GM23338 (cell line): ENCODE results near the gene AXIN1. TPM values are rescaled to one million over a fixed set of nuclear protein-coding genes. Genes with fewer than 3 reads are reported as not detected.

Experiments used
- ATAC-seq: fragments of 200-7000 bp; cut with Tn5 transposase; 3 replicates; pipeline ENCODE4 v1.9.1; 2020
- DNase-seq: peaks from one replicate; pipeline ENCODE4 v3.0.0-alpha.2; 2015; ENCODE audit warnings: low spot score
- H2AFZ ChIP-seq: fragments of 200-600 bp; sonication (generic); 2 replicates; pipeline ENCODE4 v1.8.0; 2016; ENCODE audit warnings: antibody characterized with exemption, mild to moderate bottlenecking, moderate library complexity
- H3F3A ChIP-seq: fragments of 200-600 bp; sonication (generic); replicated peaks from 2 replicates; pipeline ENCODE4 v1.8.0; 2017; ENCODE audit warnings: antibody characterized with exemption, mixed run types, low read depth
- H3K27ac ChIP-seq: fragments of 200-600 bp; sonication (generic); 2 replicates; pipeline ENCODE4 v1.6.1; 2016; ENCODE audit warnings: low read depth
- H3K27me3 ChIP-seq: fragments of 200-600 bp; sonication (generic); 2 replicates; pipeline ENCODE4 v1.8.0; 2016; ENCODE audit warnings: mild to moderate bottlenecking, mixed run types, moderate library complexity; ENCODE audit not compliant: insufficient read depth
- H3K36me3 ChIP-seq: fragments of 200-600 bp; sonication (generic); 2 replicates; pipeline ENCODE4 v1.8.0; 2016; ENCODE audit warnings: mild to moderate bottlenecking; ENCODE audit not compliant: insufficient read depth
- H3K4me1 ChIP-seq: fragments of 200-600 bp; sonication (generic); 2 replicates; pipeline ENCODE4 v1.8.0; 2016; ENCODE audit warnings: mild to moderate bottlenecking, moderate library complexity; ENCODE audit not compliant: insufficient read depth
- H3K4me2 ChIP-seq: fragments of 200-600 bp; sonication (generic); 2 replicates; pipeline ENCODE4 v1.7.1; 2017; ENCODE audit warnings: mixed run types
- H3K4me3 ChIP-seq: fragments of 200-600 bp; sonication (generic); 2 replicates; pipeline ENCODE4 v1.6.1; 2016; ENCODE audit warnings: mixed run types
- H3K79me2 ChIP-seq: fragments of 200-600 bp; sonication (generic); replicated peaks from 2 replicates; pipeline ENCODE4 v1.8.0; 2017; ENCODE audit warnings: mild to moderate bottlenecking; ENCODE audit not compliant: insufficient read depth
- H3K9me2 ChIP-seq: fragments of 200-600 bp; sonication (generic); 2 replicates; pipeline ENCODE4 v1.8.0; 2017; ENCODE audit not compliant: insufficient read depth
- H4K20me1 ChIP-seq: fragments of 200-600 bp; sonication (generic); replicated peaks from 2 replicates; pipeline ENCODE4 v1.8.0; 2017; ENCODE audit warnings: mild to moderate bottlenecking; ENCODE audit not compliant: insufficient read depth
- H3K27ac Mint-ChIP-seq: 2 replicates; pipeline ENCODE4 v1.8.0; 2020; ENCODE audit warnings: inconsistent platforms, mild to moderate bottlenecking, moderate library complexity, mixed read lengths
- H3K27me3 Mint-ChIP-seq: 3 replicates; pipeline ENCODE4 v1.8.0; 2022; ENCODE audit warnings: low read depth, mild to moderate bottlenecking, moderate library complexity, mixed read lengths, inconsistent platforms; ENCODE audit not compliant: insufficient read depth, poor library complexity
- H3K36me3 Mint-ChIP-seq: 3 replicates; pipeline ENCODE4 v1.8.0; 2021; ENCODE audit warnings: low read depth, mild to moderate bottlenecking, inconsistent platforms, moderate library complexity, mixed read lengths
- H3K4me1 Mint-ChIP-seq: 3 replicates; pipeline ENCODE4 v1.8.0; 2020; ENCODE audit warnings: mild to moderate bottlenecking, inconsistent platforms, mixed read lengths
- H3K4me3 Mint-ChIP-seq: 3 replicates; pipeline ENCODE4 v1.8.0; 2021; ENCODE audit warnings: moderate library complexity, mild to moderate bottlenecking, inconsistent platforms, mixed read lengths
- H3K9me3 Mint-ChIP-seq: 3 replicates; pipeline ENCODE4 v1.8.0; 2020; ENCODE audit warnings: moderate library complexity, mild to moderate bottlenecking, inconsistent platforms, mixed read lengths
- CREB1 ChIP-seq: fragments of 250-450 bp; sonication (Bioruptor Pico); IDR thresholded peaks from 2 replicates; pipeline ENCODE4 v1.5.0; 2020; ENCODE audit warnings: low read depth, mild to moderate bottlenecking, moderate library complexity
- CTCF ChIP-seq, 2 experiments: fragments of 200-600 bp in 1 of 2; sonication (generic) in 1 of 2; conservative IDR thresholded peaks; 2 replicates each; pipeline versions ENCODE4 v1.5.1 to v1.6.1; 2016 to 2017; ENCODE audit warnings: antibody characterized with exemption in 2 of 2, low read depth in 2 of 2, mild to moderate bottlenecking in 2 of 2, moderate library complexity in 1 of 2
- ETS1 ChIP-seq: IDR thresholded peaks from 2 replicates; pipeline ENCODE4 v1.6.1; 2016; ENCODE audit warnings: antibody characterized with exemption
- EZH2 ChIP-seq: fragments of 200-600 bp; sonication (generic); IDR thresholded peaks from one replicate; pipeline ENCODE4 v1.8.0; 2017; ENCODE audit warnings: antibody characterized with exemption, mild to moderate bottlenecking, low read depth; ENCODE audit not compliant: unreplicated experiment
- EZH2phosphoT487 ChIP-seq: fragments of 200-600 bp; sonication (generic); IDR thresholded peaks from one replicate; pipeline ENCODE4 v1.8.1; 2018; ENCODE audit warnings: antibody characterized with exemption; ENCODE audit not compliant: unreplicated experiment
- JUNB ChIP-seq: IDR thresholded peaks from one replicate; pipeline ENCODE4 v1.6.1; 2016; ENCODE audit warnings: antibody characterized with exemption; ENCODE audit not compliant: unreplicated experiment
- NANOG ChIP-seq: IDR thresholded peaks from 2 replicates; pipeline ENCODE4 v1.6.1; 2016; ENCODE audit warnings: antibody characterized with exemption, borderline replicate concordance
- POLR2AphosphoS5 ChIP-seq: IDR thresholded peaks from 2 replicates; pipeline ENCODE4 v1.6.1; 2016; ENCODE audit warnings: antibody characterized with exemption, low read depth
- REST ChIP-seq: IDR thresholded peaks from one replicate; pipeline ENCODE4 v1.6.1; 2018; ENCODE audit warnings: antibody characterized with exemption; ENCODE audit not compliant: unreplicated experiment
- STAT1 ChIP-seq: IDR thresholded peaks from one replicate; pipeline ENCODE4 v1.6.1; 2016; ENCODE audit warnings: antibody characterized with exemption; ENCODE audit not compliant: unreplicated experiment
- ZNF114 ChIP-seq: fragments of 250-450 bp; sonication (Bioruptor Pico); IDR thresholded peaks from 2 replicates; pipeline ENCODE4 v1.5.0; 2020; ENCODE audit warnings: mild to moderate bottlenecking, moderate library complexity
- ZNF331 ChIP-seq: fragments of 250-450 bp; sonication (Bioruptor Pico); IDR thresholded peaks from 2 replicates; pipeline ENCODE4 v1.5.0; 2020; ENCODE audit warnings: low read depth, mild to moderate bottlenecking, moderate library complexity
- polyA plus RNA-seq: library from polyadenylated mRNA; unstranded; fragments of >200 nt; fragmentation: Nextera tagmentation; extraction: Ambion mirVana; gene quantifications from 2 replicates; pipeline ENCODE4 v1.2.1, GENCODE V29; 2016
- total RNA-seq: library from RNA; depleted of rRNA; stranded (reverse); fragments of >200 nt; shearing (Covaris generic); gene quantifications from 2 replicates; pipeline ENCODE4 v1.2.3, GENCODE V29; 2014

AXIN1 gene
- total and polyA plus RNA-seq, 2 experiments from 2014 or later: 14.3 to 54.5 TPM

GRCh38 chr16:296806-297510 lies 55.6 kb downstream of the AXIN1 start (continued):
- TF ChIP-seq CTCF (conservative IDR thresholded peaks at IDR 0.05; ENCODE audit: low read depth in 2 of 2) (no peak), EZH2 (no peak)

- Histone ChIP-seq H3K4me3 (no peak overlapping the region), H3K4me2 (no peak overlapping the region), H3K4me1 (no peaks in the 10 kb centered on the region), H3K9me2 (no peaks in the 10 kb centered on the region), H3K36me3 (no peaks in the 10 kb centered on the region; the same call in 1 of the 2 replicates), H4K20me1 (peaks cover 9% of the 10 kb centered on the region; the same call in 1 of the 2 replicates), H2AFZ (no peak overlapping the region), H3K79me2 (no peaks in the 10 kb centered on the region), H3F3A (no peaks in the 10 kb centered on the region), H3K27me3 (no peaks in the 10 kb centered on the region), H3K27ac (no peak overlapping the region)
- H3K9me3 Mint-ChIP-seq: no peaks in the 10 kb centered on the region; the same call in 2 of the 3 replicates
- no peak overlapping the region for H3K4me3 Mint-ChIP-seq
- no peaks in the 10 kb centered on the region for H3K4me1 Mint-ChIP-seq
- ATAC-seq: no peak
- no peak overlapping the region for H3K27ac Mint-ChIP-seq
- H3K27me3 Mint-ChIP-seq: peaks cover 4% of the 10 kb centered on the region
- TF ChIP-seq CTCF (conservative IDR thresholded peaks at IDR 0.05; ENCODE audit: low read depth in 2 of 2) (no peak), ZNF114 (CRISPR knock-in tag) (no peak), JUNB (no peak), POLR2AphosphoS5 (no peak), NANOG (no peak), CREB1 (CRISPR knock-in tag) (no peak), REST (no peak), STAT1 (no peak), EZH2phosphoT487 (no peak), EZH2 (no peak), ETS1 (no peak), ZNF331 (CRISPR knock-in tag) (no peak)
- no peak for DNase-seq
- peaks cover 6% of the 10 kb centered on the region for H3K36me3 Mint-ChIP-seq
Measured at GRCh38 chr16:296276-296675, 56.2 kb downstream of the AXIN1 start.
